Bronchial epithelial cell (primary cell): ENCODE data around the gene TMEM72. TPM values are rescaled to one million over a fixed set of nuclear protein-coding genes. Genes with fewer than 3 reads are reported as not detected.

Experiments used
- DNase-seq: peaks from one replicate; pipeline ENCODE4 v3.0.0-alpha.2; 2010; ENCODE audit warnings: low read depth
- FAIRE-seq: peaks from 2 replicates; lab custom pipeline; 2011; peaks lifted over from hg19 to GRCh38; lab: Jason Lieb, UNC
- H3K27me3 ChIP-seq: 2 replicates; pipeline ENCODE4 v1.5.1; 2011; ENCODE audit warnings: low read length; ENCODE audit not compliant: control insufficient read depth, insufficient read depth
- H3K36me3 ChIP-seq: 2 replicates; pipeline ENCODE4 v1.5.1; 2011; ENCODE audit warnings: low read length; ENCODE audit not compliant: control insufficient read depth, insufficient read depth
- H3K4me3 ChIP-seq: 2 replicates; pipeline ENCODE4 v1.5.1; 2011; ENCODE audit warnings: mild to moderate bottlenecking, low read depth, low read length, control low read depth
- CTCF ChIP-seq: IDR thresholded peaks from 2 replicates; pipeline ENCODE4 v1.5.1; 2011; ENCODE audit warnings: mild to moderate bottlenecking, moderate library complexity, low read length, control low read depth, inconsistent platforms; ENCODE audit not compliant: insufficient read depth, severe bottlenecking
- total RNA-seq: library from RNA; depleted of rRNA; stranded (reverse); fragments of >200 nt; gene quantifications from 2 replicates; pipeline ENCODE4 v1.2.1, GENCODE V29; 2014

The TMEM72 gene
- total RNA-seq, 1 donor from 2014 or later = not detected

- no peak for DNase-seq
- FAIRE-seq = no peak
- Histone ChIP-seq H3K36me3 (no peaks in the 10 kb centered on the region), H3K27me3 (no peaks in the 10 kb centered on the region), H3K4me3 (no peak overlapping the region)
- no peak for TF ChIP-seq CTCF
Measured at GRCh38 chr10:44968091-44968490, 57.0 kb downstream of the TMEM72 start.

- DNase-seq = no peak
- Histone ChIP-seq H3K4me3 (no peak overlapping the region), H3K27me3 (no peaks in the 10 kb centered on the region), H3K36me3 (no peaks in the 10 kb centered on the region)
- TF ChIP-seq CTCF = no peak
- FAIRE-seq = peak; percentile 87
Measured at GRCh38 chr10:44968500-44969400, 57.6 kb downstream of the TMEM72 start.

DNA sequence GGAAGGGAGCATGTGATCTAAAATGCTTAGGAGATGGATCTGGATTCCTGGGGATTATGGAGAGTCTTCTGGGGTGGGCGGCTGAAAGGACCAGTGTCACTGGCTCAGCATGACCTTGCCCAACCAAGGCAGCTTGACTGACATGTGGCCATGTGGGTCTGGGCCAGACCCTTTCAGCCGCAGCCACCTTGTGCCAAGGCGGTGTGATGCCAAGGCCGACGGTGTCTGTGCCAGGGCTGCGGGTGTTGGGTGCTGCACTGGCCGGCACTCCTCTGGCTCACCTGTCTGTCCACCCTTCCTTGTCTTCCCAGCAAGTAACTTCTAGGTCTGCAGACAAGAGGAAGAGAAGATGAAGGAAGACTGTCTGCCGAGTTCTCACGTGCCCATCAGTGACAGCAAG is 58.7 kb downstream of the TMEM72 start:
- no peaks in the 10 kb centered on the region for H3K36me3 ChIP-seq
- no peak for FAIRE-seq
- H3K4me3 ChIP-seq = no peak overlapping the region
- no peak for DNase-seq
- TF ChIP-seq CTCF = no peak
- H3K27me3 ChIP-seq = no peaks in the 10 kb centered on the region

GRCh38 chr10:44970812-44971395 is 59.8 kb downstream of the TMEM72 start:
- H3K36me3 ChIP-seq = no peaks in the 10 kb centered on the region
- no peak overlapping the region for H3K4me3 ChIP-seq
- no peaks in the 10 kb centered on the region for H3K27me3 ChIP-seq
- TF ChIP-seq CTCF = no peak
- FAIRE-seq (no peak), DNase-seq (no peak)

DNA sequence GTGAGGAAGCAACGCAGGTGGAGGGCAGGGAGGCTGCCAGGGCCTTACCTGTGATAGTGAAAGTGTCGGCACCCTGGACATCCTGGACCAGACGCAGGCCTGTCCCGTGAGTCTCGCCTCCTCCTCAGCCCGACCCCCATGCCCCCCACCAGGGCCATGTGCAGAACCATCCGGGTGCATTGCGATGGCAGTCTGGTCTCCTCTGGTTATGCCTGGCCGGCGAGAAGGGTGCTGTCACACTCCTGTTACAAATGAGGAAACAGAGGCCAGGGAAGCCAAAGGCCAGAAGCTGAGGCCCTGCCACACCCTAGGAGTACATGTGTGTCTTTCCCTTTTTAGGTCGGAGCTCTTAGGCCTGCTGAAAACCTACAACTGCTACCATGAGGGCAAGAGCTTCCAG is 60.3 kb downstream of the TMEM72 start:
- no peak for FAIRE-seq
- no peak for DNase-seq

More for the DNA sequence above, 60.3 kb downstream of the TMEM72 start:
- Histone ChIP-seq H3K36me3 (no peaks in the 10 kb centered on the region), H3K27me3 (no peaks in the 10 kb centered on the region), H3K4me3 (no peak overlapping the region)
- no peak for TF ChIP-seq CTCF
